GM12864 (cell line): ENCODE results near the gene TARBP2.
A peak's percentile ranks its signal among the peaks of the same experiment; 100 is the strongest.
"Not testable (repeated sequence)": the region's sequence is repeated elsewhere in the genome, so short reads cannot be mapped to it uniquely, and the experiment has no call there.

Experiments
- DNase-seq: peaks from one replicate; pipeline ENCODE4 v3.0.0-alpha.2; 2011; ENCODE audit warnings: low read depth
- H3K4me3 ChIP-seq: 2 replicates; pipeline ENCODE4 v1.5.1; 2011; ENCODE audit warnings: mild to moderate bottlenecking, low read depth, low read length, control low read depth
- TF ChIP-seq, protein P1 (sequence below): IDR thresholded peaks from 2 replicates; pipeline ENCODE4 v1.5.1; 2011; ENCODE audit warnings: low read depth, mild to moderate bottlenecking, moderate library complexity, low read length, control low read depth, inconsistent platforms; ENCODE audit errors: missing control alignments

Gene TARBP2

DNA sequence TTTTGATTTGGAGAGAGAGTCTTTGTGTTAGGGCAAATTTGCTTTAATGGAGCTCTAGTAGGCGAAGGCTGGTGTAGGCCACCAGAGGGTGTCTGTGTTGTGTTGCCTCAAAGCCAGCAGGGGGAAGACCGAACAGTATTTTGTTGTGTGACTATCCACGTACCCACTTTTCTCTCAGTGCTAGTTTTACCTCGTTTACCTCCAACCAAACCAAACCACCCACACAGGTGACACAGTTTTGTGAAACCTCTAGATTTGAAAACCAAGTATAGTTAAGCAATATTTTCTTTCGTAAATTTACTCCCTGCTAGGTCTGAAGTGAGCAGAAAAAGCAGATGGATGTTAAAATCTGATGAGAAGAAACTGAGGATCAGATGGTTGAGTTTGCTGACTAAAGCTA is 42.5 kb downstream of the TARBP2 start:
- no peak overlapping the region for H3K4me3 ChIP-seq
- TF ChIP-seq, protein P1, sequence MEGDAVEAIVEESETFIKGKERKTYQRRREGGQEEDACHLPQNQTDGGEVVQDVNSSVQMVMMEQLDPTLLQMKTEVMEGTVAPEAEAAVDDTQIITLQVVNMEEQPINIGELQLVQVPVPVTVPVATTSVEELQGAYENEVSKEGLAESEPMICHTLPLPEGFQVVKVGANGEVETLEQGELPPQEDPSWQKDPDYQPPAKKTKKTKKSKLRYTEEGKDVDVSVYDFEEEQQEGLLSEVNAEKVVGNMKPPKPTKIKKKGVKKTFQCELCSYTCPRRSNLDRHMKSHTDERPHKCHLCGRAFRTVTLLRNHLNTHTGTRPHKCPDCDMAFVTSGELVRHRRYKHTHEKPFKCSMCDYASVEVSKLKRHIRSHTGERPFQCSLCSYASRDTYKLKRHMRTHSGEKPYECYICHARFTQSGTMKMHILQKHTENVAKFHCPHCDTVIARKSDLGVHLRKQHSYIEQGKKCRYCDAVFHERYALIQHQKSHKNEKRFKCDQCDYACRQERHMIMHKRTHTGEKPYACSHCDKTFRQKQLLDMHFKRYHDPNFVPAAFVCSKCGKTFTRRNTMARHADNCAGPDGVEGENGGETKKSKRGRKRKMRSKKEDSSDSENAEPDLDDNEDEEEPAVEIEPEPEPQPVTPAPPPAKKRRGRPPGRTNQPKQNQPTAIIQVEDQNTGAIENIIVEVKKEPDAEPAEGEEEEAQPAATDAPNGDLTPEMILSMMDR, result peak; percentile 92
- peak; percentile 50 for DNase-seq

GRCh38 chr12:53548354-53548753 is 47.3 kb downstream of the TARBP2 start:
- H3K4me3 ChIP-seq, DNase-seq: not testable (repeated sequence)

GRCh38 chr12:53550131-53550530 is 49.0 kb downstream of the TARBP2 start:
- not testable (repeated sequence) for H3K4me3 ChIP-seq, DNase-seq

- DNase-seq, result no peak
- TF ChIP-seq, protein P1, result no peak
- no peak overlapping the region for H3K4me3 ChIP-seq
Observed at GRCh38 chr12:53550595-53550994, 49.5 kb downstream of the TARBP2 start.

- H3K4me3 ChIP-seq, result no peak overlapping the region
- TF ChIP-seq, protein P1, result no peak
- no peak for DNase-seq
Observed at GRCh38 chr12:53551889-53552291, 50.8 kb downstream of the TARBP2 start.

GRCh38 chr12:53552361-53553327 is 51.6 kb downstream of the TARBP2 start:
- no peak for DNase-seq
- TF ChIP-seq, protein P1, result no peak
- no peak overlapping the region for H3K4me3 ChIP-seq
